GM19238 (cell line): ENCODE results near the gene KDM5D.

Experiments used
- DNase-seq: peaks from one replicate; pipeline ENCODE4 v3.0.0; 2011; ENCODE audit warnings: low spot score; ENCODE audit not compliant: insufficient read length

The KDM5D gene

GRCh38 chrY:19744381-19745378, at the start of gene KDM5D:
Gene KDM5D, minus strand, starts transcription at chrY:19744726. Its CDS starts 192 bp downstream, at chrY:19744534.
- no peak for DNase-seq

GRCh38 chrY:19768375-19768774, 23.8 kb upstream of the KDM5D start:
- no peak for DNase-seq

GRCh38 chrY:19743331-19743730, 1.2 kb downstream of the KDM5D start:
- no peak for DNase-seq

- no peak for DNase-seq
Measured at GRCh38 chrY:19742153-19742552, 2.4 kb downstream of the KDM5D start.

- no peak for DNase-seq
Measured at GRCh38 chrY:19734425-19734824, 10.1 kb downstream of the KDM5D start.

- no peak for DNase-seq
Measured at GRCh38 chrY:19717950-19718349, 26.6 kb downstream of the KDM5D start.

GRCh38 chrY:19717146-19717545, 27.4 kb downstream of the KDM5D start:
- DNase-seq, result no peak

GRCh38 chrY:19715226-19715625, 29.3 kb downstream of the KDM5D start:
- no peak for DNase-seq

- no peak for DNase-seq
Measured at GRCh38 chrY:19713430-19713829, 31.1 kb downstream of the KDM5D start.

GRCh38 chrY:19706273-19706672, 38.3 kb downstream of the KDM5D start:
- no peak for DNase-seq

GRCh38 chrY:19698495-19698894, 46.0 kb downstream of the KDM5D start:
- DNase-seq, result no peak

- DNase-seq, result no peak
Measured at GRCh38 chrY:19680821-19681220, 63.7 kb downstream of the KDM5D start.
